NCI-H1694 treated with DMSO at 0.1 percent for 48 hours (cell line): Measurements from ENCODE around the gene FAM222A.

Experiments
- DNase-seq: peaks from one replicate; lab custom pipeline; 2025; lab: John Stamatoyannopoulos, UW

FAM222A gene

DNA sequence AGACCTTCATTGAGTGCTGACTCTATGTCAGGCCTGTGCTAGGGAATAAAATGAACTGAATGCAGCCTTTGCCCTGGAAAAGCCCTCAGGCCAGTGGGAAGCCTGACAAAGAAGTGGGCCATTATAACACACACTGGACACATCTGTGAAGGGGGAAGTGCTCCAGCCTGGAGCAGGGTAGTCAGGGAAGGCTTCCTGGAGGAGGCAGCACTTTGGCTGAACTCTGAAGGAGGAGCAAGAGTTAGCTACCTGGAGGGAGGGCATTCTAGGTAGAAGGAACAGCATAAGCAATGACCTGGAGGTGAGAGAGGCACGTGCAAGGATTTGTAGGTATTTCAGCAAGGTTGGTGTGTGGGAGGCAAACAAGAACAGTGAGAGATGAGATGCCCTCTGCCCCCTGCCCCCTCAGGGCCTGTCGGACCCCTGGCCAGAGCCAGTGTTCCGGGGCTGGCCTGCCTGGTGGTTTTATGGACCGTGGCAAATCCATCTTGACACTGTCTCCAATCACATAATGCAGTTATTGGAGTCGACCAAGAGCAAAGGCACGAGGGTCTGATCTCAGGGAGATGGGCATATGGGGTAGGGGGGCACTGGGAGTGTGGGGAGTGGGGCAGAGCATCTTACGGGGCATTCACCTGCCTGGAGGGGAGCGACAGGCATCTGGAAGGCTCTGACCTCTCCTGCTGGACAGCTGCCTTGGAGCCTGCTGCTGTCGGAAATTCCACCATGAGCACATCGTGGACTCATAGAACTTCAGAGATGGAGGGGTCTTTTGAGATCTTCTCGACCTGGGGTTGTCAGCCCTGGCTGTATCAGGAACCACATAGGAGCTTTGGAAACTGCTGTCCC is 2.7 kb upstream of the FAM222A start:
- no peak for DNase-seq

GRCh38 chr12:109711596-109712461 is 1.8 kb upstream of the FAM222A start:
- DNase-seq: no peak

GRCh38 chr12:109714141-109714912 is 702 bp downstream of the FAM222A start:
- DNase-seq: no peak

- no peak for DNase-seq
Measured at GRCh38 chr12:109714913-109715244, 1.3 kb downstream of the FAM222A start.

- no peak for DNase-seq
Measured at GRCh38 chr12:109715310-109716091, 1.9 kb downstream of the FAM222A start.

- DNase-seq: no peak
Measured at GRCh38 chr12:109716092-109716479, 2.5 kb downstream of the FAM222A start.

DNA sequence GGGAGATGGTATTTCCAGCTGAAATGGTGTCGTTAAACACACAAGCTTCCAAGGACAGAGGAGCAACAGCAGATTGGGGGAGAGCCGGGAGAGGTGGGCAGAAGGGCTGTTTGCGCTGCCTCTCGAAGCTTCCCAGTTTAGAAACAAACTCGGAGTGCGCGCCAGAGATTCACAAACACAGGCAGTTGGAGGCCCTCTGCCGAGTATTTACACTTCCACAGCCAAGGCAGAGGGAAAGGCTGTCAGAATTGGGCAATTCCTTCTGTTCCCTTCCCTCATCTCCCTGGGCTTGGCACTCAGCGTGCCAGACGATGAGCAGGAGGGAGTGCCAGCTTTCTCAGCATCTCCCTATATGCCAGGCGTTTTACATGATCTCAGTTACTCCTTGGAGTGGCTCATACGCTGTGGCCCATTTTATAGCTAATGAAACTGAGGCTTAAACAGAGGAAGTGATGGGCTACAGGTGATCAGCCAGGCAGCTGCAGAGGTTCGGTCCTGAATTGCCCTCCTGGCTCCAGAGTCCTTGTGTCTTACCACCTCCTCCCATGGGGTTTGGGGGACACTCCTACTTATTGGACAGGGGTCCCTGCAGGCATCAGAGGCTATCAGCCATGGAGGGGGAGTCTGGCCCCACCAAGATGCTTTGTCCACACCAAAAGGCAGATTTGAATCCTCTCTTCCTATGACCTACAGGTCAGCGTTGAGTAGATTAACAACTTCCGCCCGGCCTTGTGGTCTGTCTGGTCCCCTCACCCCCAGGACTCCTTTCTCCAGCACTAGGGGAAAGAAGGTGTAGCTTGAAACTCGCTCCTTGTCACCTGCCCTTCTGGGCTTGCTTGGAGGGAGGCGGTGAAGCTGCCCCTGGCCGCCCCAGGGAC is 3.1 kb downstream of the FAM222A start:
- peak; percentile 76 for DNase-seq

DNA sequence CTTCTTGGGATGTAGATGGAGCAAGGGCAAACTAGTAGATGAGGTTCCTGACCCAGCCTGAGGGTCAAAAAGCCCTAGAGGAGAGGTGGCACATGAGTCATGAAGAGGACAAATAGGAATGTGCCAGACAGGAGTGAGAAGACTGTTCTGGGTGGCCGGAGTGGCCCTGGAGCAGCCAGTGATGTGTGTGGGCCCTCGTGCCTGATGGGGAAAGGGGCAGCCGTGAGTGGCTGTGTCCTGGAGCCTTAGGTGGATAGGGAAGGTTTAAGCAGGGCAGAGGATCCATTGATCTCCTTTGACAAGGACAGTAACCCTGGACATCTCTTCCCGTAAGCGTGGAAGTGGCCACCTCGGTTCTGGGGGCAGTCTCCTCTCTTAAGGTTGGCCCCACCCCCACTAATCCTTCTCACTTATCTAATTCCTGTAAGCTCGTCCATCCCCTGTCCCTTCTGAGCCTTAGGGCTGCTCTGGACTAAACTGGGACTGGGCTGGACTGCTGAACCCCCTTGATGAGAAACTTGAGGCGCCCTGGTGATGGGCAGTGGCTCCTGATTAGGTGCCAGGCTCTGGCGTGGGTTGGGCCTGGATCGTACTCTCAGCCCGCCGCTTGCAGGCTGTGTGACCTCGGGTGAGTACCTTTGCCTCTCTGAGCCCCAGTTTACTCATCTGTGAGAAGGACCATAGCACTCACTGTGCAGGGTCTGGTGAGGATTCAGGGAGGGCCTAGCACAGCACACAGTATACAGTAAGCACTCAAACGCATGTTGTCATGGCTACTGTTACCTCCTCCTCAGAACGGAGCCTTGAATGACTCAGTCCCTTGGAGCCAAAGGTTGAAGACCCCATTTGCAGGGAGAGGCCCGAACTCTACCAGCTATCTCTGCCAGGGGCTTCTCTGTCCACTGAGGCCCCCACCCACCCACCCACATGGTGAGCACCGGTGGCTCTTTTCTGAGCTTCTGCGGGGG is 4.0 kb downstream of the FAM222A start:
- DNase-seq: no peak

GRCh38 chr12:109718390-109718789 is 4.8 kb downstream of the FAM222A start:
- no peak for DNase-seq

DNA sequence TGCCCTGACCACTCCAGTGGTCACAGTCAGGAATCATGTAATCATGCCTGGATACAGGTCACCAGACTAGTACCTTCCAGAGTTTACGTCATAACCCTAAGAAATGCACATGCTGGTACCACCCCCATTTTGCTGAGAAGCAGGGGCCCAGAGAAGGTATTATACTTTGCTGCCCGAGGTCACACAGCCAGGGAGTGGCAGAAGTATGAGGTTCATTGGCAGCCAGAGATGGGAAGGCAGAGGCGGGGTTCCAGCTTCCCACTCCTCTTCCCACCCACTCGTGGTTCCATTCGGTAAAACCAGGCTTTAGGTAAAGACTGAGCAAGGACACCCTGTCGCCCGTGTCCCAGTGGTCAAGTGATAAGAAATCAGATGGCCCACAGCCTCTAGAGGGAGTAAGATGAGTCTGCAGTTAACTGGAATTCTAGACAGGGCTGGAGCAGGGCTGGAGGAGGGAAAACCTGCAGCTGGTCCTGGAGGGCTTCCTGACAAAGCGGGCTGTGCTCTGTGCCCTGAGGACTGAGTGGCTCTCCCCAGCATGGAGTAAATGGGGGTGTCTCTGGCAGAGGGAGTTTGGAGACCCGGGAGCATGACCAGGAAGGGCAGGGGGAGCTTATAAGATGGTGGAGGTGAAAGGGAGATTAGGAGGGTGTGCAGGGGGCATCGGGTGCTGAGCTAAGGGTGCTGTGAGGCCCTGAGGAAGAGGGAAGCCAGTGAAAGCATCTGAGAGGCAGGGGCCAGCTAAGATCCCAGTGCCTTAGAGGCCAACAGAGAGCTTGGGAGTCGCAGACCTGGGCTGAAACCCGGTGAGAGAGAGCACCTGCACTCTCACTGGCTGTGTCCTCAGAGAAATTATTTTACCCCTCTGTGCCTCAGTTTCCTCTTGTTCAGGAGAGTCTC is 5.7 kb downstream of the FAM222A start:
- no peak for DNase-seq

- no peak for DNase-seq
Measured at GRCh38 chr12:109720152-109720856, 6.7 kb downstream of the FAM222A start.

GRCh38 chr12:109720857-109721189 is 7.2 kb downstream of the FAM222A start:
- no peak for DNase-seq

GRCh38 chr12:109721276-109721675 is 7.7 kb downstream of the FAM222A start:
- DNase-seq: no peak

DNA sequence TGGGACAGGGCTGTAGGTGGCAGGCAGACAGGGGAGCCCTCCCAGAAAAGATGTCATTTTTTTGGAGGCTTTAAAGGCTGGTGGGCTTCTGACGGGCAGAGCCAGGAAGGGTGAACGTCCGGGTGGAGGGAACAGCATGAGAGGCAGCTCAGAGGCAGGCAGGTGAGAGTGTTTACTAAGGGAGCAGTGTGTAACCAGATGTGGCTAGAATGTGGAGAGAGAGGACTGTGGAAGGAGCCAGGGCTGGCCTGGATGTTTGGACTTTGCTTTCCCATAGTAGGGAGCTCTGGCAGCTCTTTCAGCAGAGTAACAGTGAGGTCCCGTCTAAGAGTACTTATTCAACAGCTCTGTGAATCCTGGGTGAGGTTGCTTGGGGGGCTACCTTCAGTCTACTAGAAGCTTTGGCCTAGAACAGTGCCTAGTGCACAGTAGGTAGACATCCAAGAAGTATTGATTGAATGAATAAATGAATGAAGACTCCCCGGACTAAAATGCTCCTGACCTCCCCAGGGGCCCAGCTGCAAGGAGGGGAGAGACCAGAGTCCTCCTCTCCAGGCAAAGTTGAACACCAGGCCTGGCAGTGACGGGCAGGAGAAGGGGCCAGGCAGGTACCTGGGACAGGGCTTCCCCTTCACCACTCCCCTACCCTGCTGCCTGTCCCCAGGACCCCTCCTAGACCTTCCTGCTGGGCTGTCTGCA is 8.5 kb downstream of the FAM222A start:
- DNase-seq: no peak

DNA sequence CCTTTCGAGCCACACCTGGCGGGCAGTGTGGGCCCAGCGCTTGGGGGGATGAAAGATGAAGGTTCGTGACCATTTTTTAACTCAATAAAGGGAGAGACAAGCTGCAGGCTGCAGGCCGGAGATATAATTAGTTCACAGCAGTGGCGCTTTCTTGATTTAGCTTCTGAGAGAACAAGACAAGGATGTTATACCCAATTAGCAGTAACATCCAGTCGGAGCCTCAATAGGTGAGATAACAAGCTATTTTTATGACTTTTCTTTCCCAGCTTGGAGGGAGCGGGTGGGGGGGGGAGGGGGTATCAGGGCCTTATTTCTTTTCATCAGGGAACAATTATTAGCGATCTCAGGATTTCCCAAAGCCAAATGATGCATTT is 9.1 kb downstream of the FAM222A start:
- DNase-seq: no peak

DNA sequence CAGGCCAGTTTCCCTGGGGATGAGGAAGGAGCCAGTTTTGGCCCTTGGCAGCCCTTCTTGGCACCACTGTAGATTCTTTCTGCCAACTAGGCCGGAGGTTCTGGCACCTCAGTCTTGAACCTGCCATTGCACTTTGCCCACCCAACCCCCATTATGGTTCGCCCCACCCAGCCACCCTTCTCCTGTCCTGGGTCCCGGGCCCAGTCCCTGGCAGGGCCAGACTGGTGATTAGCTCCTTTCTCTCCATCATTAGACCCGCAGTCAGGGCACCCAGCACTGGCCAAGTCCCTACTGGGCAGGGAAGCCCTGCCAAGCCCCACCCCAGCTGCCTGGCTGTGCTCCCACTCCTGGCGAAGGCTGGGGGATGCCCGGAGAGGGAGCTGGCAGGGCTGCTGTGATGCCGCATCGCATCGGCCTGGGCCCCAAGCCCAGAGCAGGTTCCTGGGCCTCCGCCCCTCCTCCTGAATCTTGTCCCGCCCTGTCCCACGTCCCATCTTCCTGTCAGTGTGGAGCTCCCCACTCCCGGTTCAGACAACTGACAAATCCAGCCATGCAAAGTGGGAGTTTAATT is 9.8 kb downstream of the FAM222A start:
- DNase-seq: peak; percentile 93

DNA sequence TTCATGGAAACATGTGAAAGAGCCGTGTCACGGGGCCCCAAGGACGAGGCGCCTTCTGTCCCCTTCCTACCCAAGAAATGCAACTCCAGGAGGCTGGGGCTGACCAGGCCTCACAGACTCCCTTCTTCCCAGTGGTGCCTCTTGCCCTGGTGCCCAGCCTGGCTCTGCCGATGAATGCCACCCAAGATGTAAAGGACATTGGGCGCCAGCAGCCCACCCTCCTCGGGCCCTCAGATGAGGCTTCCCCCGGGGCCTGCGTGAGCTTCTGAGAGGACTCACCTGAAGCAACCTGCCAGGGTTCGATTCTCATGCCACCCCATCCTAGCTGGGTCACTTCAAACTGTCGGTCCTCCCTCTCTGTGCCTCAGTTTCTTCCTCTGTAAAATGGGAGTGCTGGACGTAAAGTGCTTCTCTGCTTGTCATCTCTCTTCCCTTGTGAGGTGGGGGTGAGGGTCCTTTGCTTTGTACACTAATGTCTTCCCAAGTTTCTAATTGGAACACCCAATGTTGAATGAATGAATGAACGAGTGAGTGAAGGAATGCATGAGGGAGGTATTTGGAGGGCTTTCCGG is 10.8 kb downstream of the FAM222A start:
- no peak for DNase-seq
